GM19452 (cell line): ENCODE measurements around the gene ACVR1.
"Not testable (repeated sequence)": the region's sequence is repeated elsewhere in the genome, so short reads cannot be mapped to it uniquely, and the experiment has no call there.

Experiments
- ATAC-seq: cut with Tn5 transposase; IDR thresholded peaks from one replicate; pipeline ENCODE4 v1.9.1; 2021; ENCODE audit not compliant: unreplicated experiment

Gene ACVR1

DNA sequence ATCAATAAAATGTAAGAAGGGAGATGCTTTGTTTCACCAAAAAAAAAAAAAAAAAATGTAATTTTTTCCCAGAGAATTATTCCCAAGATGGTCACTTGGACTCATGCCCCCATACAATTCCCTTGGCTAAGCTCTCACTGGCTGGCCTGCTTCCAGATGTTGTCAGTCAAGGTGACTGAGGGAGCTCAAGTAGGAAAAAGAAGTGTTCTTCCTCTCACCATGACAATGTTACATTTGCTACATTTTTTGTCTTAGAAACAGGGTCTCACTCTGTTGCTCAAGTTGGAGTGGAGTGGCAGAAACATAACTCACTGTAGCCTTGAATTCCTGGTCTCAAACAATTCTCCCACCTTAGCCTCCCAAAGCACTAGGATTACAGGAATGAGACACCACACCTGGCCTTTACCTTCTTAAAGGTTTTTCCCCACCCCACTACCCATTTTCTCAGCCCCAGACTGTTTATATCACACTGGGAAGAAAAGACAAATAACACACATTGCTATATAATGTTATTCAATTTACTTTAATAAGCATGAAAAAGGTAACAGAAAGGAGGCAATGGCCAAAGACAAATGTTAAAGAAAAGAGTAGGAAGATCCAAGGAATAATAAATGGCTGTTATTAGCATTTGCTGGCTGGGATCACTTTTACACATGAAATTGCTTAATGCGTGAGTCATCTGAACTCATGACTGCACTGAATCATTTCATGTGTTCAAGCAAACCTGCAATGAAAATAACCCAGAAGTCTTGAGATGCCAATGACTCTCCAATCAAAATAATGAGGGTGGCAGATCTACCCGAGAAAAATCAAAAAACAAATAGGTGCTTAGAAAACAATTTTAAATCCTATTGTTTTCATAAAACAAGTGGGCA is 45.2 kb downstream of the ACVR1 start:
- no peak for ATAC-seq

DNA sequence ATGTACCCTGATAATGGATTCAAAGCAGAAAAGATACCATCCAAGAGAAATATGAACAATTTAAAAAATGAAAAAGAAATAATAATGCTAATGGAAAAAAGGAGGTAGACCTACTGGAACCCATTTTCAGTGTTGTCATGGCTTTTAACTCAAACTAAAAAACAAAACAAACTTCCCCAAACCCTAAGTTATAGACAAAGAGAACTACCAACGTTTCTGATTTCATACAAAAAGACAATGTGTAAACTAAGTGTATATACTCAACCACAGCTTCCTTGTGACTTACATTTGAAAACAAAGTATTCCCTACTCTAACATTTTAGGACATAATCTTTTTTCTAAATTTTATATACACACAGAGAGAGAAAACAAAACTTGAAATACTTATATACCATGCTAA is 45.9 kb downstream of the ACVR1 start:
- ATAC-seq = no peak

DNA sequence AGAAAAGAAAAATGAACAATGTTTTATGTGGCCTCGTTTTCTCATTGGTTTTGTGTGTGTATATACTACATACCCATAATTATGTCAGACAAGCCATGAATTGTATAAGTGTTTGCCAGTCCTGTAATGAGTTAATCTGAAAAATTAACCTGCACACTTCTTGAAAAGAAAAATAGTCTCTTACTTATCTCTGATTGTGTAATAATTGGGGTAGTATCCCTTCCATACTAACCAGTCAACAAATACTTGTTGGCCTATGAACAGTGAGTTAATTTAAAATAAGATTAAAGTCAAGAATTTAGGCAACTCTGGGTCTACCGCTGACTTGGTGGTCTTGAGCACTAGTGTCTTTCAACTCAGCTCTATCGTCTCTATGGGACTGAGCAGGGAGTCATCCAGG is 48.8 kb downstream of the ACVR1 start:
- ATAC-seq = no peak

DNA sequence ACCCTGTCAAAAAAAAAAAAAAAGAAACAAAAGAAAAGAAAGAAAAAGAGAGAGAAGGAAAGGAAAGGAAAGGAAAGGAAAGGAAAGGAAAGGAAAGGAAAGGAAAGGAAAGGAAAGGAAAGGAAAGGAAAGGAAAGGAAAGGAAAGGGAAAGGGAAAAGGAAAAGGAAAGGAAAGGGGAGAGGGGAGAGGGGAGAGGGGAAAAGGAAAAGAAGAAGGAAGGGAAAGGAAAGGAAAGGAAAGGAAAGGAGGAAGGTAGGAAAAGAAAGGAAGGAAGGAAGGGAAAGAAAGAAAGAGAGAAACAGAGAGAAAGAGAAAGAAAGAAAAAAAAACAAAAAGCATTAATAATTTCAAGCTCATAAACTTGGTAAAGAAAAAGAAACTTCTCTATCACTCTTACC is 49.5 kb downstream of the ACVR1 start:
- not testable (repeated sequence) for ATAC-seq

DNA sequence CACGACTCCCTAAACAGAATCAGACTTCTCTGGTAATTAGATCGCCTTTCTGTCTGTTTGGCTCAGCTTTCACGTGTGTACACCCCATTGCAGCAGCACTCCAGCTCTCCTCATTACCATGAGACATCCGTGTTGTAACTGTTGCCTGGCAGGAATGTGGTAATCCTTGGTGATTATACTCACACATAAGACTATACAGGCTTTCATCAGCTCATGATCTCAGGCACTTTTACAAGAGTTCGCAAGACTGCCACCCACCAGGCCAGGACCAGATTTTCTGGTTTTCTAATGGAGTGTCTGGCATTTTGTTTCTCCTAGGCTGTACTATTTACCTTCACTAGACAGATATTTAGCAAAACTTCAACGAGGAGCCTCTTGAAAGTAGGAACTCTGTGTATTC is 50.2 kb downstream of the ACVR1 start:
- no peak for ATAC-seq

DNA sequence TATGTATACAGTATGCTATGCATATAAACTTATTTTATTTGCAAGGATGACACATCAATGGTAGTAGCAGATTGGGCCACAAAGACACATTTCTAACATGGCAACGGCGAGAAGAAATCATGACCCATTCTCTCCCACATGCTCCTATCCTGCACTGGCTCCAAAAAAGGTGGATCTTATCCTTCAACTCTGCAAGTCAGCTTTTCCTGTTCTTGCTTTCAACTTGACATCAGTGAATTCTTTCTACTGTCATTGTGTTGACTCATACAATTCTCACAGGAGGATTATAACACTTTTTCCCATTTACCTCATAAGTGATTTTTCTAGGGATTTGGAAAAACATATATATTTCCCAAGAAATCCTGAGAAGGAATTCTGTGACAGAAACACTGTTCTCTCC is 53.1 kb downstream of the ACVR1 start:
- no peak for ATAC-seq

DNA sequence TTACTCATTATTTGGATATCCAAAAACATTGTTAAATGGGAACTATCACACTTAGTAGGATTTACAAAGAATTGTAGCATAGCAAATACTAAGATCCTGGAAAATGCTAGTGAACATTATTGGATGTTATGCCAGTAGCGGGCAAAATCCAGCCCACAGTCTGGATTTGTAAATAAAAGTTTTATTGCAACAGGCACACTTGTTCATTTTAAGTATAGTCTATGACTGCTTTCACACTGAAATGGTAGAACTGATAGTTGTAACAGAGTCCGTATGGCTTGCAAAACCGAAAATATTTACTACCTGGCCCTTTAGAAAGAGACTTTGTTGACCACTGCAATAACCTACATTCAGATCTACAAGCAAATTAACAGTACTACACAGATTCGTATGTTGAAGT is 53.6 kb downstream of the ACVR1 start:
- ATAC-seq = no peak

DNA sequence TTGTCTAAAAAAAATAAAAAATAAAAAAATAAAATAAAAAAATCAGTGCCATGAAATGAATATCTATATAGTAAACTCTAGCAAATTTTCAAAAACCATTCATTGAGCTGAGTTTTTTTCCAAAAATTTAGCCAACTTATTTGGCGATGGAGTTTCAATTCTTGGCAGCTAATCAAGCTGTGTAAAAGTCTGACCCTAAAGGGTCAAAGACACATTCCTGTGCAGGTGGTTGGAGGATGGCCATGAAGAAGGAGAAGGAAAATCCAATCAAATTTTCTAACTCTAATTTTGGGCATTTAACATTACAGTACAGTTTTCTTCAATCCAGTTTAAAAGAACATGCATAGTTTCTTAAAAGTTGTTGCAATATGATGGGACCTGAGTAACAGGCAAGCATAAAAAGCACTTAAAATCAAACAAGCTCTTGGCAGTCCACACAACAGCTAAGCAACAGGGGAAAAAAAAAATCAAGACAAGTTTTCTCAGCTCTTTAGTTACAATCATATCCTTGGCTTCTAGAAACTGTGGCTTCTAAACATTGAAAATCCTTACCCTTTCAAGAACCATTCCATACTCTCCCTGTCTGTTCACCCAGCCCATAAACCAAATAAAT is 54.5 kb downstream of the ACVR1 start:
- ATAC-seq = no peak

DNA sequence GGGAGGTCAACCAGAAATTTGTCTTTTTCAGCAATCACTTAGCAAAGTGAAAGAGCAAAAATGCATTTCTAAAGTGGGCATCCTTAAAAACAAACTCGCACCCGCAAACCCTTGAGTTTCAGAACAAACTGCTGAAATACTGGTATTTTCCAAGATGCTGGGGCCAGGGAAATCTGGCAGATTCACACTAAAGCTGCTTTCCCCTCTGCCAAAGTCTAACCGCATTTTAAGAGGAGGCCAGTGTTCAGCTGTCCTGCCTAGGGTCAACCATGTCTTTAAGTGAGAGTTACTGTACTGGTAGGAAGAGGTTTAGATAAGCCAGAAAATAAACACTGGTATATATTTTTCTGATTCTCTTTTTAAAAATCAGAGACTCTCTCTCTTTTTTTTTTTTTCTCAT is 55.9 kb downstream of the ACVR1 start:
- ATAC-seq = no peak

DNA sequence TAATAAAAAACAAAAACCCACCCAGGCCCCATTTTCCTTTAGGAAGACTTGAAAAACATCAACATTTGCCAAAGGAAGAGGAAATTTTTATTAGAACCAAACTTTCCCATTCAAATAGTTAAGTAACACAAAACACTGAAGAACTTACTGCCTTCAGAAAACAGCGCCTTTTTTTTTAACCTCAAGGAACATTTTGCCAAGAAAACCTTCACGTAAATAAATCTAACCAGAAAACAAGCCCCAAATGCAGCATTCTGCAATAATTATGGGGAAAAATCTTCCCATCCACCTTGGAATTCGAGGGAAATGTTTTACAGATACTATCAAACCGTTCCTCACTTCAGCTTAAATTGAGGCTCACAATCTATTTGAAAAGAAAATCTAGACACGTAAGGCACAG is 56.4 kb downstream of the ACVR1 start:
- ATAC-seq = no peak

DNA sequence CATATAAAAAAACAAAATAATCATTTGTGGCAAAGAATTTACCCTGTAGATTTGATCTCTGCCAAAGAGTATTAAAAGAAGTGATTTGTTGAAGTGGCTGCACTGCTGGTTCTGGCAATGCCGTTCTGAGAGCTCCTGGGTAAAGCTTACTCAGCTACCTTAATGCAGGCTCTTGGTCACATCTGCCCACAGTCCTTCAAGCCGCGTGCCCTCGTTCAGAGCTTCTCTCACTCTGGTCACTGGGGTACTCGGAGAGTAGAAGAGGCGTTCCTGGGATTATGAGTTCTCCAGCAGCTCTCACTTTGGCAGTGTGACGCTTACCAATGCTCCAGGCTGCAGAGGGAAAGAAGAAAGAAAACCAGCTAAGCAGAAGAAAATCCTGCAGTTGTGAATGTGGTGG is 57.9 kb downstream of the ACVR1 start:
- no peak for ATAC-seq

DNA sequence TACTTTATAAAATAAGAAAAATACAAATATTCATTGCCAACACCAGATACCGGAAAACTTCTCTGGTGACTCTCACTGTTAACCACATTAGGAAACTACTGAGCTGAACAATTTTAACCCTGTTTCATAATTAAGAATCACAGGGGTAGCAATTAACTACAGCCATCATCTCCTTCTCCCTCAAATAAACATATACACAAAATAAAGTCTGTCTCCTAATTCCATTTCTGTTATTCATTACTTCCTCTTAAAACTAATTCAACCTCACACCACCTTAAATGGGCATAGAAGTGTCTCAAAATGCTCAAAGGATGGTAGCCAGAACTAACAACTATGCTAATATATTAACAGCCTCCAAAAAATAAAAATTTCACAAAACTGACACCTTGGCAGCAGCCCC is 60.7 kb downstream of the ACVR1 start:
- no peak for ATAC-seq

DNA sequence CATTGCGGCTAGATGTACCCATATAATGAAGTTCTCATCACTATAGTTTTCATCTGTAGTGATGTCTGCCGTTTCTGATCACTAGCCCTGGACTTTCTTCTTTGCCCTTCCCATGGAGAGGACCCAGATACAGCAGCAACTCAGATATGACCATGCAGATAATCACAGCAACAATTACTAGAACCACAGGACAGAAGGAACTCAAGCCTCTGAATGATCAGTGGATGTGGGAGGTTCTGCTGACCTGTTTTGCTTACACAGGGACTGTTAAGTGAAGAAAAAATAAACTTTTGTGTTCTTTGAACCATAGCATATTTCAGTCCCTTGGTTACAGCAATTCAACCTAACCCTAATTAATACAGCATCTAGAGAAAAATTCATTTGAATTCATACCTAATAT is 62.7 kb downstream of the ACVR1 start:
- no peak for ATAC-seq

DNA sequence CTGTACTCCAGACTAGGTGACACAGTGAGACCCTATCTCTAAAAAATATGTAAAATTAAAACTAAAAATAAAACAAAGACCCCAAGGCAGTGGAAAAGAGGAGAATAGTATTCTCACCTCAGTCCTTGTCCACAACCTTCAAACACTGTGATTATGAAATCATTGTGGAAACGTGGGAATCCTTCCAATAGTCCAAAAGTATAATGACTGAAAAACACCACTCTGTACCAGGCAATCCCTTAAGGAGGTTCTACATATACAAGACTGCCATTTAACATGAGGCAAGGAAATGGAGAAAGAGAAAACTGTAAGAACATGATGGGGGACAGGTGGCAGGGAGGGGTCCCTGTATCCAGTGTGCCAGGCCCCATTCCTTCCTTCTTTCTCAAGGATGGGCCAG is 66.1 kb downstream of the ACVR1 start:
- no peak for ATAC-seq

DNA sequence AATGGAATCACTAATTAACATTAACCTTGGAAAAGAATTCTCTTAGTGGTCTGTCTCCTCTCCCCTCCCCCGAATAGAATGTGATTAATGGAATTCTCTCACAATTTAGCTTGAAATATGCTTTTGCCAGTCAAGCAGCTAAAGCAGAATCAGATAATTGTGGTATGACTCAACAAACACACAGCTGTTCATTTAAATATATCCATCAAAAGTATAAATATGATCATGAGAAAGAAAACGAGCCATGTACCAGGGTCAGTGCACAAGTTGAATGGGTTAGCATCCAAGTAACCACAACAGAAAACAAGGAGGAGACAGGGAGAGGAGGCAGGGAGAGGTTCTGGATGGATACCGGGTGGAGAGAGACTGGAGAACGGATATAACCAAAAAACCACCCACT is 66.9 kb downstream of the ACVR1 start:
- no peak for ATAC-seq

DNA sequence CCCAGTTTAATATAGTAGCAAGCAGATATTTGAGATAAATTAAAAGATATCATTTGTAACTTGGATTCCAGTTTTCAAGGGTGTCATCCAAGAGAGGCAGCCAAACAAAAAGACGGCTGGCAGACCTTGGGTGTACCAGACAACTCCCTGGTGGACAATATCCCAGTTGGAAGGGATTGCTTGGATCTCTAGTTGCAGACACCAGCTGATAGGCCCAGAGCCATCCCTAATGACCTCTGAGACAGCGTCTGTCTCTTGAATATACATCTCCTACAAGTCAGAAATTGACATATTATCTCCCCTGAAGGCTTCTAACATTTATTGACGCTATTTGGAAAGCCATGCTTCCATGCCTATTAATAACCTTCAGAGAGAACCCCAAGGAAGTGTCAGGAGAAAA is 67.7 kb downstream of the ACVR1 start:
- no peak for ATAC-seq

DNA sequence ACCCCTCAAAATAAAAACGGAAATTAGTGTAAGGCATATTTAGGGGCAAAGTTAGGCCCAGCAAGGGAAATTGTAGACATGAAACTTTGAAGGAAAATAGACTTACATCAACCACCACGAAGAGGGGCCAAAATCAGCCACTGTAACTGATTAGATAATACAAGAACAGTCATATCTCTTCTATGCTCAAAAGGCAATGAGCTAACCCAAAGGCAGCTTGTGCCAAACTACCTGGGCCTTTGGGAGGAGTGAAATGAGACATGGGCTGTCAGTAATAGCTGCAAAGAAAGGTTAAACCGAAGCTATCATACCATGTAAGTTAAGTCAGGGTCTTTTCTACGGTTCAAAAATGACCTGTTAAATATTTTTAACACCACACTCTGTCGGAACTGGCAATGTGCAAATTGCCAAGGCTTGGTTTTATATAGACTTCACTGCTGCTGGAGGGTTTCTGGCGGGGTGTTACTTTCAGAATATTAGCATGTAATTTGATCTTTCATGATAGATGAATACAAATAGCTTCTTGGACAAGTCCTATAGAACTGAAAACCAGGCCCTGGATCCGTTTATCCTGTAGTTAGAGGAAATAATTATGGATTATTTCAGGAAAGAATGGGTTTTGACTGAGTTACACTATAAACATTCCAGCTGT is 69.6 kb downstream of the ACVR1 start:
- ATAC-seq = no peak

DNA sequence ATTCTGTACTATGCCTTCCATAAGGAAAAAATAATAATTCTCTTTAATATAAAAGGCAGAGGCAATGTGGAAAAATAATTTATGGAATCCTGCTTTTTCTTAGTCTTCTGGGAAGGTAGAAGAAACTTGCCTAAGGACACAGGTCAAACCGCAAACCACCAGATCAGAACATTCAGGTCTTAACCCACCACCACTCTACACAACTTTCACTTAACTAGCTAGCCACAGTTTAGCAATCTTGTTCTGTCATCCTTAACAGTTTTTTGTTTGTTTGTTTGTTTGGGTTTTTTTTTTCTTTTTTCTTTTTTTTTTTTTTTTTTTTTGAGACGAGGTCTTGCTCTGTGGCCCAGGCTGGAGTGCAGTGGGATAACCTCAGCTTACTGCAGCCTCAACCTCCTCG is 70.6 kb downstream of the ACVR1 start:
- no peak for ATAC-seq

DNA sequence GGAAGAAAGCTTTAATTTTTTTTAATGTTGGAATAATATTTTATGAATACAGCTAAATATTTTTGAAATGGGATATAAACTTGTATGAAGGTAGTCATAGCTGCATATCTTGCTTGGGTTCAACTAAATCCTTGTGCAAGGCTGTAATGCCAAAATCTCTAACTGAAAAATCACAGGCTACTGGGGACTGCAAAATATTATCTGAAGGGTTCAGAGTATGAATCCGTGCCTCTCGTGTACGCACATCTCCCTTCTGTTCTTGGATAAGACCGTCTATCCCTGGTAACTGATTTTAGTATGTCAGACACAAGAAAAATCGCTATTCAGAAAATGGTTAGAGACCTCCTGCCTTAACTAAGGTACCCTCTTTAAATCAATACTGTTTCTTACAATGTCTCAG is 71.8 kb downstream of the ACVR1 start:
- no peak for ATAC-seq

DNA sequence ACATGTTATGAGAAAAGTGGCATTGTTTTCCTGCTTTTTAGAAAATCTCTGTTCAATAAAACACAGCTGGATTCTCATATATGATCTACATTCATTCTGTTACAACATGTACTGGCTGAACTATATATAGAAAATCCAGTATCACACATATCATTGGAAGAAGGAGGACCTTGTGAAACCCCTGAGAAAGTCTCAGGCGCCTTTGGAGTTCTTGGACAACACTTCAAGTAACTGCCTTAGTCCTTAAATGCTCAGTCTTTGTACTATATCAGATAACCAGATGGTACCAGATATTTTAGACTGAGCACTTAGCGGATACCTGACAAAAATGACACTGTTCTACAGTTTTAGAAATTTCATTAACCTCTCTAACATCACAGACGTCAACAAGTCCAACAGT is 72.2 kb downstream of the ACVR1 start:
- ATAC-seq = no peak

DNA sequence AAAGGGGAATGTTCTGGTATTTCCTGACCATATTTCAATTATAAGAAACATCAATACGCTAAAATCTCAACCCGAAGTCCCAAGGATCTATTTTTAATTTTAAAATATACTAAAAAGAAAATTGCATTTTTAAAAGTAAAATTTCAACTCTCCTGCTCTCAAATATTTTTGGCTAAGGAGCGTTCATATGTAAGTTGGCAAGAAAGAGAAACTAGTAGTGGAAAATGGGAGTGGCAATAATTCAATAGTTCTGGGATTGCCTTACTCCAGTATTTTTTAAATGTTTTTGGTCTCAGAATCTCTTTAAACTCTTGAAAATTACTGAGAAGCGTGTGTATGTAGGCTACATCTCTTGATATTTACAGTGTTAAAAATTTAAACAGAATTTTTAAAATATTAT is 72.7 kb downstream of the ACVR1 start:
- ATAC-seq = no peak

DNA sequence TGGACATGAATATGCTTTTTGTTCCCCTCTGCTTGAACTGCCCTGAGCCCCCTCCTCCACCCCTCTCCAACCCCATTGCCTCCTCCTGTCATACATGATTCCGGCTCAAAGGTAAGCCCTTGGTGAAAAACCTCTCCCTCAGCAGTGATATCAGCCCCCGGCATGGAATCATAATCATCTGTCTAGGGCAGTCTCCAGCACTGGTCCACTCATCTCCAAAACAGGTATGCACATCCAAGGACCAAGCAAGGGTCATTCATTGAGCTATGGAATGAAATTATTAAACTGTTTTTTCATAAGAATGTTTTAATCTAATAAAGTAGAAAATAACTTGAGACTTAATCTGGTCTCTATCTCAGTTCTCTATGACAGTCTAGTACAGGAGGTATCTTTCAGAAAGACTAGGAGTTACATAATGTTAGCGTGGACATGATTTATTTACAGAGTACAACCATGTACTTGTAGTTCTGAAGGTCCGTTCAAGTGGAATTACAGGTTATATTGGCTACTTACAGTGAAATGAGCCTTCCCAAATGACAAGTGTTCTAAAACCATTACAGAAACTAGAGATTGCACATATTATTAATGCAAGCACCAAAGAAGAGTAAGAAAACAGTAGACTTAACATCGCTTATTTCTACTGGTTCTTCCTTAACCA is 75.2 kb downstream of the ACVR1 start:
- ATAC-seq = no peak
